HepG2 (cell line): ENCODE measurements around the gene BLVRB. TPM values are rescaled to one million over a fixed set of nuclear protein-coding genes. Genes with fewer than 3 reads are reported as not detected.
A peak's percentile ranks its signal among the peaks of the same experiment; 100 is the strongest.

Experiments used
- AHR ChIP-seq: IDR thresholded peaks from 2 replicates; pipeline ENCODE4 v1.6.1; 2018; ENCODE audit warnings: missing genetic modification reagents, missing compliant biosample characterization
- ATF2 ChIP-seq: sonication (generic); formaldehyde crosslinking; IDR thresholded peaks from 2 replicates; pipeline ENCODE4 v1.4.0; 2020; ENCODE audit warnings: missing genetic modification reagents
- FOXJ3 ChIP-seq: sonication (generic); formaldehyde crosslinking; IDR thresholded peaks from 2 replicates; pipeline ENCODE4 v1.4.0; 2020; ENCODE audit warnings: missing genetic modification reagents, mild to moderate bottlenecking, borderline replicate concordance
- NFIB ChIP-seq: sonication (generic); formaldehyde crosslinking; IDR thresholded peaks from 2 replicates; pipeline ENCODE4 v1.9.0; 2021; ENCODE audit warnings: missing genetic modification reagents, mild to moderate bottlenecking, borderline replicate concordance
- NRL ChIP-seq: sonication (generic); formaldehyde crosslinking; IDR thresholded peaks from 2 replicates; pipeline ENCODE4 v1.5.0; 2020; ENCODE audit warnings: missing genetic modification reagents, mild to moderate bottlenecking, moderate library complexity, borderline replicate concordance
- TAF15 ChIP-seq: fragments of 200-400 bp; formaldehyde crosslinking; IDR thresholded peaks from one replicate; pipeline ENCODE4 v1.6.1; 2018; ENCODE audit warnings: mild to moderate bottlenecking, low read depth, low read length; ENCODE audit not compliant: poor library complexity, severe bottlenecking
- TCF7 ChIP-seq: sonication (generic); IDR thresholded peaks from 2 replicates; pipeline ENCODE4 v1.6.1; 2016; ENCODE audit warnings: antibody characterized with exemption, low read depth
- TFE3 ChIP-seq: IDR thresholded peaks from 2 replicates; pipeline ENCODE4 v1.6.1; 2016
- YEATS2 ChIP-seq: sonication (generic); formaldehyde crosslinking; IDR thresholded peaks from 2 replicates; pipeline ENCODE4 v1.4.0; 2020; ENCODE audit warnings: missing genetic modification reagents, borderline replicate concordance
- ZFP41 ChIP-seq: sonication (generic); formaldehyde crosslinking; IDR thresholded peaks from 2 replicates; pipeline ENCODE4 v1.4.0; 2020; ENCODE audit warnings: mild to moderate bottlenecking, missing genetic modification reagents, borderline replicate concordance
- ZFYVE20 ChIP-seq: sonication (generic); formaldehyde crosslinking; IDR thresholded peaks from 2 replicates; pipeline ENCODE4 v1.8.0; 2023; ENCODE audit warnings: low read depth, mild to moderate bottlenecking, moderate library complexity, missing genetic modification reagents, borderline replicate concordance
- ZNF142 ChIP-seq: sonication (generic); formaldehyde crosslinking; IDR thresholded peaks from 2 replicates; pipeline ENCODE4 v1.4.0; 2020; ENCODE audit warnings: missing genetic modification reagents
- ZNF33B ChIP-seq: sonication (generic); formaldehyde crosslinking; IDR thresholded peaks from 2 replicates; pipeline ENCODE4 v1.5.1; 2020; ENCODE audit warnings: mild to moderate bottlenecking, missing genetic modification reagents
- ZNF441 ChIP-seq: sonication (generic); formaldehyde crosslinking; IDR thresholded peaks from 2 replicates; pipeline ENCODE4 v1.7.0; 2021; ENCODE audit warnings: missing genetic modification reagents, borderline replicate concordance
- ZNF562 ChIP-seq: sonication (generic); formaldehyde crosslinking; IDR thresholded peaks from 2 replicates; pipeline ENCODE4 v1.8.0; 2022; ENCODE audit warnings: missing genetic modification reagents, borderline replicate concordance
- ZNF629 ChIP-seq: sonication (generic); formaldehyde crosslinking; conservative IDR thresholded peaks from 2 replicates; pipeline ENCODE4 v1.5.0; 2020; ENCODE audit warnings: missing genetic modification reagents
- polyA plus RNA-seq, 8 experiments: library from polyadenylated mRNA; depleted of rRNA in 3 of 8; stranded (reverse) in 7 of 8; unstranded in 1 of 8; fragments of >200 nt; fragmentation: Illumina TruSeq in 4 of 8; extraction: Trizol in 4 of 8; gene quantifications; 2 replicates each; pipeline versions ENCODE4 v1.2.1 to v1.2.3, GENCODE V29; 2011 to 2016; ENCODE audit warnings: low read depth in 4 of 8, missing spikeins in 1 of 8, mixed read lengths in 1 of 8; ENCODE audit not compliant: insufficient read depth in 1 of 8
- total RNA-seq, 5 experiments: library from RNA; depleted of rRNA; stranded (reverse); fragments of >200 nt; fragmentation: Illumina TruSeq; extraction: Trizol; gene quantifications; 2 replicates each; pipeline ENCODE4 v1.2.3, GENCODE V29; 2016; ENCODE audit warnings: low read depth in 1 of 5
- TF ChIP-seq, protein P1 (sequence below): sonication (generic); formaldehyde crosslinking; conservative IDR thresholded peaks from 2 replicates; pipeline ENCODE4 v1.8.1; 2023; ENCODE audit warnings: missing genetic modification reagents
- TF ChIP-seq, protein P2 (sequence below): sonication (generic); formaldehyde crosslinking; IDR thresholded peaks from 2 replicates; pipeline ENCODE4 v1.4.0; 2020; ENCODE audit warnings: missing genetic modification reagents; ENCODE audit errors: not compliant biosample characterization

The BLVRB gene
- total and polyA plus RNA-seq, 2 of the 13 experiments (the other 11 are each of a cell fraction or from before 2014, with no cell fraction given): 25.9 to 51.4 TPM

- TF ChIP-seq, protein P1, sequence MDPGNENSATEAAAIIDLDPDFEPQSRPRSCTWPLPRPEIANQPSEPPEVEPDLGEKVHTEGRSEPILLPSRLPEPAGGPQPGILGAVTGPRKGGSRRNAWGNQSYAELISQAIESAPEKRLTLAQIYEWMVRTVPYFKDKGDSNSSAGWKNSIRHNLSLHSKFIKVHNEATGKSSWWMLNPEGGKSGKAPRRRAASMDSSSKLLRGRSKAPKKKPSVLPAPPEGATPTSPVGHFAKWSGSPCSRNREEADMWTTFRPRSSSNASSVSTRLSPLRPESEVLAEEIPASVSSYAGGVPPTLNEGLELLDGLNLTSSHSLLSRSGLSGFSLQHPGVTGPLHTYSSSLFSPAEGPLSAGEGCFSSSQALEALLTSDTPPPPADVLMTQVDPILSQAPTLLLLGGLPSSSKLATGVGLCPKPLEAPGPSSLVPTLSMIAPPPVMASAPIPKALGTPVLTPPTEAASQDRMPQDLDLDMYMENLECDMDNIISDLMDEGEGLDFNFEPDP (CRISPR knock-in tag): no peak
- TF ChIP-seq TFE3 (CRISPR knock-in tag) (no peak), NRL (CRISPR knock-in tag) (no peak), TCF7 (no peak), FOXJ3 (CRISPR knock-in tag) (no peak), NFIB (CRISPR knock-in tag) (no peak), ZNF33B (no peak), ZNF629 (CRISPR knock-in tag) (peak; percentile 99), ZNF562 (CRISPR knock-in tag) (no peak), ATF2 (CRISPR knock-in tag) (no peak), ZFP41 (no peak), AHR (CRISPR knock-in tag) (no peak), ZNF142 (CRISPR knock-in tag) (0 out of 2 replicates have a peak, but pooled peaks have one; percentile 38), TAF15 (no peak), YEATS2 (CRISPR knock-in tag) (no peak), ZNF441 (CRISPR knock-in tag) (no peak), ZFYVE20 (CRISPR knock-in tag) (no peak)
- TF ChIP-seq, protein P2, sequence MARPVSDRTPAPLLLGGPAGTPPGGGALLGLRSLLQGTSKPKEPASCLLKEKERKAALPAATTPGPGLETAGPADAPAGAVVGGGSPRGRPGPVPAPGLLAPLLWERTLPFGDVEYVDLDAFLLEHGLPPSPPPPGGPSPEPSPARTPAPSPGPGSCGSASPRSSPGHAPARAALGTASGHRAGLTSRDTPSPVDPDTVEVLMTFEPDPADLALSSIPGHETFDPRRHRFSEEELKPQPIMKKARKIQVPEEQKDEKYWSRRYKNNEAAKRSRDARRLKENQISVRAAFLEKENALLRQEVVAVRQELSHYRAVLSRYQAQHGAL (CRISPR knock-in tag): no peak
Observed at GRCh38 chr19:40403262-40403984, 62.1 kb downstream of the BLVRB start (continued).
